GM19372 (cell line): ENCODE data around the gene PACS1.

ENCODE experiments used
- ATAC-seq: cut with Tn5 transposase; IDR thresholded peaks from one replicate; pipeline ENCODE4 v1.9.1; 2021; ENCODE audit warnings: mild to moderate bottlenecking, low read depth, moderate library complexity; ENCODE audit not compliant: unreplicated experiment

Gene PACS1

GRCh38 chr11:66281776-66282467 is 211.8 kb downstream of the PACS1 start:
- no peak for ATAC-seq

- peak; percentile 89 for ATAC-seq
These were observed 212.7 kb downstream of the PACS1 start for GRCh38 chr11:66282468-66283455.

- no peak for ATAC-seq
These were observed 213.5 kb downstream of the PACS1 start for GRCh38 chr11:66283461-66284105.

- no peak for ATAC-seq
These were observed 214.5 kb downstream of the PACS1 start for GRCh38 chr11:66284526-66285078.

GRCh38 chr11:66285250-66285947 is 215.3 kb downstream of the PACS1 start:
- ATAC-seq = no peak

- no peak for ATAC-seq
These were observed 216.6 kb downstream of the PACS1 start for GRCh38 chr11:66286699-66287098.

- ATAC-seq = no peak
These were observed 217.3 kb downstream of the PACS1 start for GRCh38 chr11:66287211-66287888.

- no peak for ATAC-seq
These were observed 218.0 kb downstream of the PACS1 start for GRCh38 chr11:66287889-66288670.

GRCh38 chr11:66288671-66289547 is 218.8 kb downstream of the PACS1 start, which contains the start of gene YIF1A:
Gene YIF1A, minus strand, starts transcription at chr11:66289143. Its CDS starts 158 bp downstream, at chr11:66288985.
- peak; percentile 93 for ATAC-seq

- ATAC-seq = peak; percentile 35
These were observed 219.7 kb downstream of the PACS1 start for GRCh38 chr11:66289548-66290329.

GRCh38 chr11:66290330-66290621 is 220.2 kb downstream of the PACS1 start:
- no peak for ATAC-seq

GRCh38 chr11:66291303-66291705 is 221.2 kb downstream of the PACS1 start:
- no peak for ATAC-seq

GRCh38 chr11:66291706-66292542 is 221.9 kb downstream of the PACS1 start, which contains the start of gene TMEM151A:
Gene TMEM151A, plus strand, starts transcription at chr11:66291894. Its CDS starts 120 bp downstream, at chr11:66292014.
- no peak for ATAC-seq

- ATAC-seq = no peak
These were observed 222.7 kb downstream of the PACS1 start for GRCh38 chr11:66292543-66293332.

GRCh38 chr11:66293352-66293751 is 223.3 kb downstream of the PACS1 start:
- ATAC-seq = no peak
